Hematopoietic multipotent progenitor cell treated with erythropoietin and hydrocortisone succinate and interleukin-3 and kit ligand, for 4 days (in vitro differentiated cells): Measurements from ENCODE around the gene SMIM10L2A.
A peak's percentile ranks its signal among the peaks of the same experiment; 100 is the strongest.
"Not testable (repeated sequence)": the region's sequence is repeated elsewhere in the genome, so short reads cannot be mapped to it uniquely, and the experiment has no call there.

Source experiments
- DNase-seq: peaks from one replicate; pipeline ENCODE4 v3.0.0-alpha.2; 2015

Gene SMIM10L2A

GRCh38 chrX:135461756-135462155 lies 40.0 kb downstream of the SMIM10L2A start:
- DNase-seq = not testable (repeated sequence)

- DNase-seq = peak; percentile 30
Observed at GRCh38 chrX:135463937-135464336, 42.2 kb downstream of the SMIM10L2A start.

DNA sequence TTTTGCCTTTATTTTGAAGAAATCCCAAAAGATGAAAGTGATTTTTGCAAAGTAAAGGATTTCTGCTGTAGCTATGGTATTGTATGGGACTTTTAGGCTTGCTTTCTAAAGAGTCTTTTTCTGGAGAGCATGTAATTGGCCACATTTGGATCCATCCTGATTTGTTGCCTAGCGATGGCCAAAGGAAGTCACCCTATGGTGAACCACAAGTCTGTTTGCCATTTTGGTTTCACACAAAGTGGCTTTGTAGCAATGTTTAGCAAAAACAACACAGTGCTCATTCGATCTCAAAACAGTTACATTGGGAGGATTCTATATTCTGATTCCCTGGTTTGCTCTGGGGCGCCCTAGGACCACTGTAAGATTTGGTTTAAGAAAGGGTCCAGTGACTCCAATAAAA lies 54.6 kb downstream of the SMIM10L2A start:
- no peak for DNase-seq

- peak; percentile 79 for DNase-seq
Observed at GRCh38 chrX:135477576-135477975, 55.8 kb downstream of the SMIM10L2A start.
